ENCODE results near the gene MAPK8IP3.

MAPK8IP3 gene

GRCh38 chr16:1743376-1744337 is 37.7 kb downstream of the MAPK8IP3 start:
- H2AK5ac ChIP-seq (ENCODE audit: low read depth, low read length) = no peak overlapping the region
- no peak overlapping the region for H3K4ac ChIP-seq (ENCODE audit: low read length)
- H2BK120ac ChIP-seq (ENCODE audit: low read depth, low read length) = no peak overlapping the region
- H3K79me1 ChIP-seq (ENCODE audit: low read depth, low read length) = peaks cover 9% of the 10 kb centered on the region
- peak overlapping the region; percentile 53 for H3K9ac ChIP-seq (ENCODE audit: low read depth, low read length, poor library complexity)
- H2AFZ ChIP-seq (ENCODE audit: low read length) = no peak overlapping the region
- H2BK12ac ChIP-seq (ENCODE audit: low read length) = no peak overlapping the region
- H4K91ac ChIP-seq (ENCODE audit: low read depth, low read length, poor library complexity) = no peak overlapping the region
- H3K4me1 ChIP-seq (ENCODE audit: control insufficient read depth in 2 of 2, insufficient read depth in 1 of 2, low read depth in 1 of 2, low read length in 2 of 2) = no peaks in the 10 kb centered on the region
- no peak overlapping the region for H4K8ac ChIP-seq (ENCODE audit: low read depth, low read length)
- H2BK5ac ChIP-seq (ENCODE audit: low read length) = no peak overlapping the region
- WGBS, 2 donors (ENCODE audit: extremely low coverage in 2 of 2, insufficient read length in 2 of 2, insufficient replicate concordance in 1 of 2) = no CpG with 5 or more reads among the region's 32 CpGs
- no peaks in the 10 kb centered on the region for H3K27me3 ChIP-seq (ENCODE audit: control insufficient read depth in 3 of 3, insufficient read depth in 3 of 3, low read depth in 1 of 3, low read length in 3 of 3)
- H3K36me3 ChIP-seq (replicated peaks in 1 of 2; ENCODE audit: control insufficient read depth in 2 of 2, insufficient read depth in 2 of 2, low read length in 2 of 2) = peaks cover 36 to 75% of the 10 kb centered on the region in 2 donors
- H3K4me2 ChIP-seq (ENCODE audit: insufficient read depth, low read length, poor library complexity, severe bottlenecking) = no peak overlapping the region
- no peak overlapping the region for H3K27ac ChIP-seq (replicated peaks; ENCODE audit: low read length)
- no peak overlapping the region for H3K14ac ChIP-seq (ENCODE audit: low read length)
- DNase-seq (ENCODE audit: low spot score) = no peak
- H3K23ac ChIP-seq (ENCODE audit: low read depth, low read length, poor library complexity) = no peak overlapping the region
- H3K9me3 ChIP-seq (replicated peaks in 1 of 2; ENCODE audit: control insufficient read depth in 2 of 2, insufficient read depth in 1 of 2, low read depth in 1 of 2, low read length in 2 of 2) = peaks cover 0 to 18% of the 10 kb centered on the region in 2 donors
- H3K18ac ChIP-seq (ENCODE audit: low read length) = no peak overlapping the region
- no peak overlapping the region for H3K4me3 ChIP-seq (ENCODE audit: low read length in 2 of 2)
- no peak overlapping the region for H2BK15ac ChIP-seq (ENCODE audit: low read length)

DNA sequence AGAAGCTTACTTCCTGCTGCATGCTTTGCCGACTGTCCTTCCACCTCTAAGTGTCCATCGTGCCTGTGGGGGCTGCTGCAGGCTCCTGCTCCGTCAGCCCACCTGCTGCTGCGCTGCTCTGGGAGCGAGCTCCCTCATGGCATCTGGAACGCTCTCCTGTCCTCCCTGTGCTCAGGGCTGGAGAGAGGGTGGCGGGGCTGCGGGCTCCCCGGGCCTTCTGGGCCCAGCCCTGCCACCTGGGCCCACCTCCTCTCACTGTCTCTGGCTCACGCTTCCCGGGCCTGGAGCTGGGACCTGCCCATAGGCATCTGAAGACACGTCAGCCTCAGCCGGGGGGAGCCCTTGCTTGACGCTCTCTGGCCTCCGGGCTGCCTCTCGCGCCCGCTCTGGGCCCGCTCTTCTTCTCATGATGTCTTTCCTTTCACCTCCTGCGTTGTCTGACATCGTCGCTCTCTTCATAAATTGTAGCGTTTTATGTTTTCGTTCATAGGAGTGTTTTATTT is 38.4 kb downstream of the MAPK8IP3 start:
- Histone ChIP-seq H2BK5ac (ENCODE audit: low read length) (no peak overlapping the region), H3K4me1 (ENCODE audit: control insufficient read depth in 2 of 2, insufficient read depth in 1 of 2, low read depth in 1 of 2, low read length in 2 of 2) (no peaks in the 10 kb centered on the region), H3K9ac (ENCODE audit: low read depth, low read length, poor library complexity) (peak overlapping the region; percentile 60), H3K4me2 (ENCODE audit: insufficient read depth, low read length, poor library complexity, severe bottlenecking) (no peak overlapping the region), H3K23ac (ENCODE audit: low read depth, low read length, poor library complexity) (no peak overlapping the region), H3K4ac (ENCODE audit: low read length) (no peak overlapping the region), H3K36me3 (replicated peaks in 1 of 2; ENCODE audit: control insufficient read depth in 2 of 2, insufficient read depth in 2 of 2, low read length in 2 of 2) (peaks cover 42 to 82% of the 10 kb centered on the region in 2 donors), H3K4me3 (ENCODE audit: low read length in 2 of 2) (no peak overlapping the region), H2BK12ac (ENCODE audit: low read length) (no peak overlapping the region), H2AK5ac (ENCODE audit: low read depth, low read length) (no peak overlapping the region), H4K91ac (ENCODE audit: low read depth, low read length, poor library complexity) (no peak overlapping the region), H4K8ac (ENCODE audit: low read depth, low read length) (no peak overlapping the region), H2BK15ac (ENCODE audit: low read length) (no peak overlapping the region), H3K27me3 (ENCODE audit: control insufficient read depth in 3 of 3, insufficient read depth in 3 of 3, low read depth in 1 of 3, low read length in 3 of 3) (no peaks in the 10 kb centered on the region), H2AFZ (ENCODE audit: low read length) (no peak overlapping the region), H3K14ac (ENCODE audit: low read length) (no peak overlapping the region), H2BK120ac (ENCODE audit: low read depth, low read length) (no peak overlapping the region), H3K9me3 (replicated peaks in 1 of 2; ENCODE audit: control insufficient read depth in 2 of 2, insufficient read depth in 1 of 2, low read depth in 1 of 2, low read length in 2 of 2) (peaks cover 0 to 13% of the 10 kb centered on the region in 2 donors), H3K79me1 (ENCODE audit: low read depth, low read length) (peaks cover 9% of the 10 kb centered on the region), H3K27ac (replicated peaks; ENCODE audit: low read length) (no peak overlapping the region), H3K18ac (ENCODE audit: low read length) (no peak overlapping the region)
- no peak for DNase-seq (ENCODE audit: low spot score)
- WGBS, 2 donors (ENCODE audit: extremely low coverage in 2 of 2, insufficient read length in 2 of 2, insufficient replicate concordance in 1 of 2) = no CpG with 5 or more reads among the region's 24 CpGs

DNA sequence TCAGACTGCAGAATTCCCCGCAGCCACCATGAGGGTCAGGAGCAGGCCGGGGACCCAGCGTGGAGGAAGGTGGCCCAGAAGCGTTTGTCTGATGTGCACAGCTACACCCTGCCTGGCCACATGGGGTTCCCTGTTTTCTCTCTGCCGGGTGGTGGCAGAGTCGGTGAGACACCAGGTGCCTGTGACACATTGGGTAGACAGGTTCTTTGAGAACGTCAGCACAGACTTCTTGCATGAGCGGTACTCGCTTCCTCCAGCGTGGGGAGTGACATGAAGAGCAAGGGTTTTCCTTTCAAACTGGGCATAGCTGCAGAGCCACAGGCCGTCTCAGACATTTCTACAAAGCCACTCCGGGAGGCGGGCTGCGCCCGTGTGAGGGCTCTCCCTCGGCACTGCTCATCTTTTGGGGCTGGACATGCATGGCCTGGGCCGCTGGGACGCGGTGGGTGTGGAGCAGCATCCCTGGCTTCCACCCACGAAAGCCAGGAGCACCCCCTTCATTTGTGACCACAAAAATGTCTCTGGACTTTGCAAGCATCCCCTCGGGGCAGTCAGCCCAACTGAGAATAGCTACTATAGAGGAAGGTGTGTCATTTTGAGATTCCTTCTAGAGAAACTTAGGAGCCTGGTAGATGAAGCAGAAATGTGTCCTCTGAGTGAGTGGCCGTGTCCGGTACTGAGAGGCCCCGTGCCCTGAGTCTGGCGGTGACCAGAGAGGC is 39.3 kb downstream of the MAPK8IP3 start:
- Histone ChIP-seq H3K9me3 (replicated peaks in 1 of 2; ENCODE audit: control insufficient read depth in 2 of 2, insufficient read depth in 1 of 2, low read depth in 1 of 2, low read length in 2 of 2) (peaks cover 0 to 3% of the 10 kb centered on the region in 2 donors), H2BK120ac (ENCODE audit: low read depth, low read length) (no peak overlapping the region), H2AK5ac (ENCODE audit: low read depth, low read length) (no peak overlapping the region), H3K14ac (ENCODE audit: low read length) (no peak overlapping the region), H3K4me2 (ENCODE audit: insufficient read depth, low read length, poor library complexity, severe bottlenecking) (no peak overlapping the region), H3K79me1 (ENCODE audit: low read depth, low read length) (peaks cover 8% of the 10 kb centered on the region), H3K9ac (ENCODE audit: low read depth, low read length, poor library complexity) (no peak overlapping the region), H3K36me3 (replicated peaks in 1 of 2; ENCODE audit: control insufficient read depth in 2 of 2, insufficient read depth in 2 of 2, low read length in 2 of 2) (peaks cover 41 to 82% of the 10 kb centered on the region in 2 donors), H3K4me1 (ENCODE audit: control insufficient read depth in 2 of 2, insufficient read depth in 1 of 2, low read depth in 1 of 2, low read length in 2 of 2) (no peaks in the 10 kb centered on the region), H3K27ac (replicated peaks; ENCODE audit: low read length) (no peak overlapping the region), H3K23ac (ENCODE audit: low read depth, low read length, poor library complexity) (no peak overlapping the region), H3K4me3 (ENCODE audit: low read length in 2 of 2) (no peak overlapping the region), H2BK5ac (ENCODE audit: low read length) (no peak overlapping the region), H4K91ac (ENCODE audit: low read depth, low read length, poor library complexity) (no peak overlapping the region), H3K18ac (ENCODE audit: low read length) (no peak overlapping the region), H3K4ac (ENCODE audit: low read length) (no peak overlapping the region), H2BK15ac (ENCODE audit: low read length) (no peak overlapping the region), H3K27me3 (ENCODE audit: control insufficient read depth in 3 of 3, insufficient read depth in 3 of 3, low read depth in 1 of 3, low read length in 3 of 3) (no peaks in the 10 kb centered on the region), H4K8ac (ENCODE audit: low read depth, low read length) (no peak overlapping the region), H2AFZ (ENCODE audit: low read length) (no peak overlapping the region), H2BK12ac (ENCODE audit: low read length) (no peak overlapping the region)
- DNase-seq (ENCODE audit: low spot score) = no peak
- WGBS, 2 donors (ENCODE audit: extremely low coverage in 2 of 2, insufficient read length in 2 of 2, insufficient replicate concordance in 1 of 2) = no CpG with 5 or more reads among the region's 25 CpGs

Data from neuronal stem cell (in vitro differentiated cells).